GM12878 (cell line): ENCODE measurements around the gene TAF3. TPM values are rescaled to one million over a fixed set of nuclear protein-coding genes. Genes with fewer than 3 reads are reported as not detected.

ENCODE experiments used
- ASH2L ChIP-seq: fragments of 300-600, 200-600 bp; sonication (generic); IDR thresholded peaks from 2 replicates; pipeline ENCODE4 v1.6.1; 2017; ENCODE audit warnings: low read depth, mild to moderate bottlenecking, borderline replicate concordance
- BRCA1 ChIP-seq: IDR thresholded peaks from 2 replicates; pipeline ENCODE4 v1.6.1; 2011; ENCODE audit warnings: low read depth, low read length, improper control_type of control experiment
- CHD4 ChIP-seq: fragments of 200-600 bp; sonication (generic); IDR thresholded peaks from 2 replicates; pipeline ENCODE4 v1.6.1; 2016; ENCODE audit warnings: mild to moderate bottlenecking
- EZH2 ChIP-seq: IDR thresholded peaks from 2 replicates; pipeline ENCODE4 v1.6.1; 2012; ENCODE audit warnings: low read depth, mild to moderate bottlenecking, control low read depth, inconsistent platforms, low read length, borderline replicate concordance; ENCODE audit not compliant: control insufficient read depth
- GATAD2B ChIP-seq: fragments of 450-650 bp; conservative IDR thresholded peaks from 2 replicates; pipeline ENCODE4 v1.6.1; 2017; ENCODE audit warnings: low read depth, mild to moderate bottlenecking, moderate library complexity
- KAT2A ChIP-seq: conservative IDR thresholded peaks from 2 replicates; pipeline ENCODE4 v1.6.1; 2011; ENCODE audit warnings: low read depth, low read length; ENCODE audit not compliant: control insufficient read depth
- KDM1A ChIP-seq: fragments of 200-600 bp; sonication (generic); IDR thresholded peaks from 2 replicates; pipeline ENCODE4 v1.6.1; 2016; ENCODE audit warnings: borderline replicate concordance
- NFYB ChIP-seq: IDR thresholded peaks from 2 replicates; pipeline ENCODE4 v1.6.1; 2011; ENCODE audit warnings: low read depth, mild to moderate bottlenecking, low read length, improper control_type of control experiment, moderate library complexity; ENCODE audit not compliant: insufficient read depth
- NR2C1 ChIP-seq: fragments of 450-650 bp; IDR thresholded peaks from 2 replicates; pipeline ENCODE4 v1.6.1; 2017; ENCODE audit warnings: antibody characterized with exemption, mild to moderate bottlenecking, moderate library complexity
- NR2C2 ChIP-seq: IDR thresholded peaks from 2 replicates; pipeline ENCODE4 v1.6.1; 2011; ENCODE audit warnings: borderline replicate concordance, low read depth; ENCODE audit not compliant: control insufficient read depth, insufficient read length
- POLR2AphosphoS2 ChIP-seq: IDR thresholded peaks from 2 replicates; pipeline ENCODE4 v1.6.1; 2011; ENCODE audit warnings: low read depth, mild to moderate bottlenecking, low read length, improper control_type of control experiment, moderate library complexity
- RAD21 ChIP-seq: IDR thresholded peaks from 2 replicates; pipeline ENCODE4 v1.6.1; 2011; ENCODE audit warnings: mild to moderate bottlenecking, low read depth, low read length, moderate library complexity; ENCODE audit not compliant: insufficient read depth
- SMC3 ChIP-seq: IDR thresholded peaks from 2 replicates; pipeline ENCODE4 v1.6.1; 2011; ENCODE audit warnings: low read length, improper control_type of control experiment, borderline replicate concordance
- SPI1 ChIP-seq: IDR thresholded peaks from 2 replicates; pipeline ENCODE4 v1.6.1; 2011; ENCODE audit warnings: low read depth, mild to moderate bottlenecking, low read length, moderate library complexity, borderline replicate concordance; ENCODE audit not compliant: insufficient read depth
- STAT1 ChIP-seq: fragments of 450-650 bp; conservative IDR thresholded peaks from 2 replicates; pipeline ENCODE4 v1.6.1; 2014; ENCODE audit warnings: antibody characterized with exemption, mild to moderate bottlenecking
- STAT3 ChIP-seq: IDR thresholded peaks from 2 replicates; pipeline ENCODE4 v1.6.1; 2011; ENCODE audit warnings: low read depth, low read length, improper control_type of control experiment
- TARDBP ChIP-seq: IDR thresholded peaks from 2 replicates; pipeline ENCODE4 v1.6.1; 2016; ENCODE audit warnings: borderline replicate concordance
- polyA plus RNA-seq, 11 experiments: library from polyadenylated mRNA; depleted of rRNA in 4 of 11; unstranded in 6 of 11; stranded (reverse) in 5 of 11; fragments of >200 nt; fragmentation: Nextera tagmentation in 4 of 11; fragmentation: Illumina TruSeq in 1 of 11; extraction: Ambion mirVana in 4 of 11; extraction: Trizol in 1 of 11; gene quantifications; 1 replicate in 1 of 11; 2 replicates in 10 of 11; pipeline versions ENCODE4 v1.2.1 to v1.2.3, GENCODE V29; 2011 to 2016; ENCODE audit warnings: inconsistent platforms in 2 of 11, missing spikeins in 2 of 11, low read depth in 1 of 11
- total RNA-seq, 4 experiments: library from RNA; depleted of rRNA in 3 of 4; stranded (reverse); fragments of >200 nt in 3 of 4; fragmentation: Illumina TruSeq in 1 of 4; extraction: Trizol in 1 of 4; gene quantifications; 2 replicates each; pipeline versions ENCODE4 v1.2.1 to v1.2.3, GENCODE V29; 2013 to 2021
- TF ChIP-seq, protein P1 (sequence below): fragments of 450-650 bp; IDR thresholded peaks from 2 replicates; pipeline ENCODE4 v1.6.1; 2018; ENCODE audit warnings: borderline replicate concordance, mild to moderate bottlenecking; ENCODE audit not compliant: partially characterized antibody
- TF ChIP-seq, protein P2 (sequence below): fragments of 450-650 bp; IDR thresholded peaks from 2 replicates; pipeline ENCODE4 v1.6.1; 2016; ENCODE audit warnings: mild to moderate bottlenecking, moderate library complexity, borderline replicate concordance
- TF ChIP-seq, protein P3 (sequence below): IDR thresholded peaks from 2 replicates; pipeline ENCODE4 v1.6.1; 2011; ENCODE audit warnings: low read depth, low read length, improper control_type of control experiment, borderline replicate concordance
- TF ChIP-seq, protein P4 (sequence below): IDR thresholded peaks from 2 replicates; pipeline ENCODE4 v1.6.1; 2012; ENCODE audit warnings: low read length, inconsistent platforms

The TAF3 gene
- total and polyA plus RNA-seq, 10 of the 15 experiments (the other 5 are each of a cell fraction or from before 2014, with no cell fraction given), result 2.0 to 10.1 (median 3.7) TPM

DNA sequence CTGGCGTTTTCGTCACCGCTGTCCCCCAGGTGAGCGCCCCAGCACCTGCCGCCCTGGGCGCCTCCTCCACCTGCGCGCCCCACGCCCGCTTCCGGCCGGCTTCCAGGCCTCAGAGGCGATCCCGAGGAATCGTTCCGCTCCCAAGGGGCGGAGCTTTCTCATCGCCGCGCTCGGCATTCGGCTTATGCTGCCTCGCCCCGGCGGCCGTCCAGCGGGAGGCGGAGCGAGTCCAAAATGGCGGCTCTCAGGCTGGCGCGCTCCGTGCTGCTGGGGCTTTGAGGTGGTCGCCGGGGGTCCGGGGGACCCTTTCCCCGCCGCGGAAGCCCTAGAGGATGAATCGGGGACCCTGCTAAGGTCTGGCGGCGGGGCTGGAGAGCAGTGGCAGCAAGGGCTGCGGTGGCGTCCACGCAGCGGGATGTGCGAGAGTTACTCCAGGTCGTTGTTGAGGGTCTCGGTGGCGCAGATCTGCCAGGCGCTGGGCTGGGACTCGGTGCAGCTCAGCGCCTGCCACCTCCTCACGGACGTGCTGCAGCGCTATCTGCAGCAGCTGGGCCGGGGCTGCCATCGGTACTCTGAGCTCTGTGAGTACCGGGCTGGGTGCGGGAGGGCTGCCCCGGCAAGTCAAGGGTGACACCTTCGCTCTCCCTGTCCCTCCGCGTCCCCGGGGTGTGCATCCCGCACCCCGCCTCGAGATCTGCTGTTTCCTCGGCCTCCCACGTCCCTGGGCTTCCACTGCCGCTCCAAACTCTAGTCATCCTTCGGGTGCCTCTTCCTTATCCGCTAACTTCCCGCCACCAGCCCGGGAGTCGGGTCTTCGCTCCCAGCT is at the start of gene TAF3 (continued):
- TF ChIP-seq, protein P1, sequence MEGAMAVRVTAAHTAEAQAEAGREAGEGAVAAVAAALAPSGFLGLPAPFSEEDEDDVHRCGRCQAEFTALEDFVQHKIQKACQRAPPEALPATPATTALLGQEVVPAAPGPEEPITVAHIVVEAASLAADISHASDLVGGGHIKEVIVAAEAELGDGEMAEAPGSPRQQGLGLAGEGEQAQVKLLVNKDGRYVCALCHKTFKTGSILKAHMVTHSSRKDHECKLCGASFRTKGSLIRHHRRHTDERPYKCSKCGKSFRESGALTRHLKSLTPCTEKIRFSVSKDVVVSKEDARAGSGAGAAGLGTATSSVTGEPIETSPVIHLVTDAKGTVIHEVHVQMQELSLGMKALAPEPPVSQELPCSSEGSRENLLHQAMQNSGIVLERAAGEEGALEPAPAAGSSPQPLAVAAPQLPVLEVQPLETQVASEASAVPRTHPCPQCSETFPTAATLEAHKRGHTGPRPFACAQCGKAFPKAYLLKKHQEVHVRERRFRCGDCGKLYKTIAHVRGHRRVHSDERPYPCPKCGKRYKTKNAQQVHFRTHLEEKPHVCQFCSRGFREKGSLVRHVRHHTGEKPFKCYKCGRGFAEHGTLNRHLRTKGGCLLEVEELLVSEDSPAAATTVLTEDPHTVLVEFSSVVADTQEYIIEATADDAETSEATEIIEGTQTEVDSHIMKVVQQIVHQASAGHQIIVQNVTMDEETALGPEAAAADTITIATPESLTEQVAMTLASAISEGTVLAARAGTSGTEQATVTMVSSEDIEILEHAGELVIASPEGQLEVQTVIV, result peak; percentile 50
- TF ChIP-seq SMC3, result peak; percentile 5; the same call in 1 of the 2 replicates
- no peak for TF ChIP-seq NFYB
- TF ChIP-seq, protein P2, sequence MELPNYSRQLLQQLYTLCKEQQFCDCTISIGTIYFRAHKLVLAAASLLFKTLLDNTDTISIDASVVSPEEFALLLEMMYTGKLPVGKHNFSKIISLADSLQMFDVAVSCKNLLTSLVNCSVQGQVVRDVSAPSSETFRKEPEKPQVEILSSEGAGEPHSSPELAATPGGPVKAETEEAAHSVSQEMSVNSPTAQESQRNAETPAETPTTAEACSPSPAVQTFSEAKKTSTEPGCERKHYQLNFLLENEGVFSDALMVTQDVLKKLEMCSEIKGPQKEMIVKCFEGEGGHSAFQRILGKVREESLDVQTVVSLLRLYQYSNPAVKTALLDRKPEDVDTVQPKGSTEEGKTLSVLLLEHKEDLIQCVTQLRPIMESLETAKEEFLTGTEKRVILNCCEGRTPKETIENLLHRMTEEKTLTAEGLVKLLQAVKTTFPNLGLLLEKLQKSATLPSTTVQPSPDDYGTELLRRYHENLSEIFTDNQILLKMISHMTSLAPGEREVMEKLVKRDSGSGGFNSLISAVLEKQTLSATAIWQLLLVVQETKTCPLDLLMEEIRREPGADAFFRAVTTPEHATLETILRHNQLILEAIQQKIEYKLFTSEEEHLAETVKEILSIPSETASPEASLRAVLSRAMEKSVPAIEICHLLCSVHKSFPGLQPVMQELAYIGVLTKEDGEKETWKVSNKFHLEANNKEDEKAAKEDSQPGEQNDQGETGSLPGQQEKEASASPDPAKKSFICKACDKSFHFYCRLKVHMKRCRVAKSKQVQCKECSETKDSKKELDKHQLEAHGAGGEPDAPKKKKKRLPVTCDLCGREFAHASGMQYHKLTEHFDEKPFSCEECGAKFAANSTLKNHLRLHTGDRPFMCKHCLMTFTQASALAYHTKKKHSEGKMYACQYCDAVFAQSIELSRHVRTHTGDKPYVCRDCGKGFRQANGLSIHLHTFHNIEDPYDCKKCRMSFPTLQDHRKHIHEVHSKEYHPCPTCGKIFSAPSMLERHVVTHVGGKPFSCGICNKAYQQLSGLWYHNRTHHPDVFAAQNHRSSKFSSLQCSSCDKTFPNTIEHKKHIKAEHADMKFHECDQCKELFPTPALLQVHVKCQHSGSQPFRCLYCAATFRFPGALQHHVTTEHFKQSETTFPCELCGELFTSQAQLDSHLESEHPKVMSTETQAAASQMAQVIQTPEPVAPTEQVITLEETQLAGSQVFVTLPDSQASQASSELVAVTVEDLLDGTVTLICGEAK, result peak; percentile 3; the same call in 1 of the 2 replicates
- no peak for TF ChIP-seq KAT2A
- peak; percentile 88 for TF ChIP-seq STAT1
- TF ChIP-seq NR2C2, result peak; percentile 92
- no peak for TF ChIP-seq EZH2
- TF ChIP-seq, protein P3, sequence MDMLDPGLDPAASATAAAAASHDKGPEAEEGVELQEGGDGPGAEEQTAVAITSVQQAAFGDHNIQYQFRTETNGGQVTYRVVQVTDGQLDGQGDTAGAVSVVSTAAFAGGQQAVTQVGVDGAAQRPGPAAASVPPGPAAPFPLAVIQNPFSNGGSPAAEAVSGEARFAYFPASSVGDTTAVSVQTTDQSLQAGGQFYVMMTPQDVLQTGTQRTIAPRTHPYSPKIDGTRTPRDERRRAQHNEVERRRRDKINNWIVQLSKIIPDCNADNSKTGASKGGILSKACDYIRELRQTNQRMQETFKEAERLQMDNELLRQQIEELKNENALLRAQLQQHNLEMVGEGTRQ, result no peak
- peak; percentile 56 for TF ChIP-seq GATAD2B
- TF ChIP-seq BRCA1, result no peak; the same call in 1 of the 2 replicates
- TF ChIP-seq POLR2AphosphoS2, result peak; percentile 96
- TF ChIP-seq NR2C1, result no peak
- TF ChIP-seq ASH2L, result peak; percentile 52; the same call in 1 of the 2 replicates
- TF ChIP-seq RAD21, result no peak
- TF ChIP-seq STAT3, result no peak
- no peak for TF ChIP-seq CHD4
- TF ChIP-seq KDM1A, result no peak
- no peak for TF ChIP-seq SPI1
- TF ChIP-seq, protein P4, sequence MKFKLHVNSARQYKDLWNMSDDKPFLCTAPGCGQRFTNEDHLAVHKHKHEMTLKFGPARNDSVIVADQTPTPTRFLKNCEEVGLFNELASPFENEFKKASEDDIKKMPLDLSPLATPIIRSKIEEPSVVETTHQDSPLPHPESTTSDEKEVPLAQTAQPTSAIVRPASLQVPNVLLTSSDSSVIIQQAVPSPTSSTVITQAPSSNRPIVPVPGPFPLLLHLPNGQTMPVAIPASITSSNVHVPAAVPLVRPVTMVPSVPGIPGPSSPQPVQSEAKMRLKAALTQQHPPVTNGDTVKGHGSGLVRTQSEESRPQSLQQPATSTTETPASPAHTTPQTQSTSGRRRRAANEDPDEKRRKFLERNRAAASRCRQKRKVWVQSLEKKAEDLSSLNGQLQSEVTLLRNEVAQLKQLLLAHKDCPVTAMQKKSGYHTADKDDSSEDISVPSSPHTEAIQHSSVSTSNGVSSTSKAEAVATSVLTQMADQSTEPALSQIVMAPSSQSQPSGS, result no peak
- TF ChIP-seq TARDBP, result no peak
